K562 (cell line): ENCODE data around the gene SKAP2. TPM values are rescaled to one million over a fixed set of nuclear protein-coding genes. Genes with fewer than 3 reads are reported as not detected.
A peak's percentile ranks its signal among the peaks of the same experiment; 100 is the strongest.

ENCODE experiments used
- ATAC-seq: fragments of 200-7000 bp; cut with Tn5 transposase; 3 replicates; pipeline ENCODE4 v1.9.1; 2020; ENCODE audit warnings: moderate library complexity
- BruUV-seq: library from RNA; stranded (reverse); fragments of 400-500 nt; replicated peaks from 2 replicates; lab custom pipeline; 2021; lab: Mats Ljungman, UMichigan
- CTCF ChIA-PET: fragments of 300-600 bp; formaldehyde crosslinking; extraction: SDS; loops from one replicate; lab custom pipeline; 2021; ENCODE audit warnings: low intra/inter-chr PET ratio; lab: Yijun Ruan, JAX
- POLR2A ChIA-PET: fragments of 300-600, 350-650 bp; sonication (Branson Sonifier 250); formaldehyde crosslinking; extraction: SDS; loops from one replicate; lab custom pipeline; 2021; ENCODE audit warnings: antibody characterized with exemption, inconsistent platforms; lab: Yijun Ruan, JAX
- DNase-seq, 4 experiments: peaks; one replicate each; pipeline versions ENCODE4 v3.0.0 to v3.0.0-alpha.2; 2011 to 2018; ENCODE audit warnings: low spot score in 3 of 4, mixed read lengths in 3 of 4; ENCODE audit errors: extremely low read depth in 1 of 4
- FAIRE-seq: peaks from 2 replicates; lab custom pipeline; 2011; peaks lifted over from hg19 to GRCh38; lab: Jason Lieb, UNC
- H2AFZ ChIP-seq: 2 replicates; pipeline ENCODE4 v1.6.0; 2011; ENCODE audit warnings: low read depth, low read length, control low read depth, inconsistent platforms
- H3K27ac ChIP-seq: fragments of 200-600 bp; 3 replicates; pipeline ENCODE4 v1.8.0; 2011; ENCODE audit warnings: low read depth, mild to moderate bottlenecking, control low read depth, inconsistent platforms, low read length, moderate library complexity, mixed read lengths; ENCODE audit errors: extremely low read depth
- H3K27me3 ChIP-seq, 2 experiments: fragments of 300-600 bp in 1 of 2; 2 replicates in 1 of 2; 3 replicates in 1 of 2; pipeline versions ENCODE4 v1.6.0 to v1.8.0; 2011; ENCODE audit warnings: inconsistent platforms in 2 of 2, low read length in 2 of 2, mild to moderate bottlenecking in 1 of 2, mixed read lengths in 1 of 2, moderate library complexity in 1 of 2; ENCODE audit not compliant: control insufficient read depth in 2 of 2, insufficient read depth in 2 of 2
- H3K36me3 ChIP-seq: fragments of 300-600 bp; 3 replicates; pipeline ENCODE4 v1.8.0; 2011; ENCODE audit warnings: mild to moderate bottlenecking, low read length, inconsistent platforms; ENCODE audit not compliant: control insufficient read depth, insufficient read depth
- H3K4me1 ChIP-seq, 2 experiments: fragments of 200-600 bp in 1 of 2; replicated peaks in 1 of 2; 2 replicates in 1 of 2; 3 replicates in 1 of 2; pipeline versions ENCODE4 v1.5.1 to v1.8.0; 2011; ENCODE audit warnings: inconsistent platforms in 2 of 2, low read length in 2 of 2, mild to moderate bottlenecking in 1 of 2, mixed read lengths in 1 of 2, moderate library complexity in 1 of 2; ENCODE audit not compliant: control insufficient read depth in 2 of 2, insufficient read depth in 2 of 2
- H3K4me2 ChIP-seq: 2 replicates; pipeline ENCODE4 v1.6.1; 2011; ENCODE audit warnings: low read length, control low read depth, inconsistent platforms, mixed read lengths; ENCODE audit not compliant: insufficient read depth
- H3K4me3 ChIP-seq: fragments of 200-600 bp; sonication (generic), shearing (Covaris generic); 2 replicates; pipeline ENCODE4 v1.5.1; 2016; ENCODE audit warnings: control low read depth, inconsistent platforms
- H3K79me2 ChIP-seq: fragments of 200-600 bp; 3 replicates; pipeline ENCODE4 v1.8.0; 2011; ENCODE audit warnings: low read length, inconsistent platforms; ENCODE audit not compliant: control insufficient read depth, insufficient read depth
- H3K9ac ChIP-seq, 2 experiments: 2 replicates each; pipeline versions ENCODE4 v1.6.0 to v1.6.1; 2011; ENCODE audit warnings: low read depth in 2 of 2, low read length in 2 of 2, control low read depth in 1 of 2, inconsistent platforms in 1 of 2, mild to moderate bottlenecking in 1 of 2, mixed read lengths in 1 of 2; ENCODE audit not compliant: insufficient read depth in 1 of 2
- H3K9me1 ChIP-seq: one replicate; pipeline ENCODE4 v1.6.0; 2011; ENCODE audit warnings: inconsistent platforms, mild to moderate bottlenecking, low read length, moderate library complexity; ENCODE audit not compliant: control insufficient read depth, insufficient read depth
- H3K9me3 ChIP-seq: replicated peaks from 2 replicates; pipeline ENCODE4 v1.5.1; 2011; ENCODE audit warnings: low read depth, low read length, inconsistent platforms; ENCODE audit not compliant: control insufficient read depth, insufficient read depth
- H4K20me1 ChIP-seq: replicated peaks from 2 replicates; pipeline ENCODE4 v1.6.1; 2011; ENCODE audit warnings: low read length, inconsistent platforms, mixed read lengths; ENCODE audit not compliant: control insufficient read depth, insufficient read depth
- ATF7 ChIP-seq: fragments of 450-650 bp; IDR thresholded peaks from 2 replicates; pipeline ENCODE4 v1.7.1; 2014; ENCODE audit warnings: mild to moderate bottlenecking, moderate library complexity
- DIDO1 ChIP-seq: fragments of 450-650 bp; IDR thresholded peaks from 2 replicates; pipeline ENCODE4 v1.6.1; 2016; ENCODE audit warnings: low read depth, missing biosample characterization, missing genetic modification characterization
- FOXK2 ChIP-seq, 2 experiments: fragments of 450-650 bp; IDR thresholded peaks in 1 of 2; conservative IDR thresholded peaks in 1 of 2; 2 replicates each; pipeline ENCODE4 v1.6.1; 2016; ENCODE audit warnings: low read depth in 2 of 2, mild to moderate bottlenecking in 1 of 2
- HMGN3 ChIP-seq: IDR thresholded peaks from 2 replicates; pipeline ENCODE4 v1.6.1; 2011; ENCODE audit warnings: borderline replicate concordance, low read depth, mild to moderate bottlenecking, mixed read lengths, low read length; ENCODE audit not compliant: insufficient read length; ENCODE audit errors: extremely low read depth
- MYBL2 ChIP-seq, 2 experiments: fragments of 450-650 bp in 1 of 2; sonication (generic) in 1 of 2; formaldehyde crosslinking in 1 of 2; IDR thresholded peaks; 2 replicates each; pipeline versions ENCODE4 v1.6.1 to v1.8.1; 2017 to 2022; ENCODE audit warnings: borderline replicate concordance in 1 of 2, inconsistent platforms in 1 of 2, low read depth in 1 of 2, mild to moderate bottlenecking in 1 of 2, missing genetic modification reagents in 1 of 2, moderate library complexity in 1 of 2
- MYNN ChIP-seq, 2 experiments: sonication (generic); formaldehyde crosslinking in 1 of 2; IDR thresholded peaks; 2 replicates each; pipeline versions ENCODE4 v1.5.0 to v1.6.1; 2016 to 2020; ENCODE audit warnings: antibody characterized with exemption in 1 of 2, missing genetic modification reagents in 1 of 2
- NFRKB ChIP-seq: fragments of 450-650 bp; IDR thresholded peaks from 2 replicates; pipeline ENCODE4 v1.6.1; 2016; ENCODE audit warnings: low read depth
- PHB2 ChIP-seq: fragments of 450-650 bp; IDR thresholded peaks from 2 replicates; pipeline ENCODE4 v1.6.1; 2017; ENCODE audit warnings: low read depth
- SIN3A ChIP-seq, 2 experiments: fragments of 150-350 bp in 1 of 2; IDR thresholded peaks; 2 replicates each; pipeline ENCODE4 v1.6.1; 2011 to 2016; ENCODE audit warnings: borderline replicate concordance in 2 of 2, low read depth in 2 of 2, low read length in 2 of 2, mild to moderate bottlenecking in 2 of 2, moderate library complexity in 2 of 2; ENCODE audit not compliant: control insufficient read depth in 1 of 2
- STAT5B ChIP-seq: fragments of 250-450 bp; sonication (Bioruptor Pico); IDR thresholded peaks from 2 replicates; pipeline ENCODE4 v1.8.0; 2021; ENCODE audit warnings: mild to moderate bottlenecking, inconsistent platforms
- ZEB2 ChIP-seq: fragments of 450-650 bp; IDR thresholded peaks from 2 replicates; pipeline ENCODE4 v1.6.1; 2016
- ZNF184 ChIP-seq: sonication (generic); formaldehyde crosslinking; IDR thresholded peaks from 2 replicates; pipeline ENCODE4 v1.5.0; 2020; ENCODE audit warnings: missing genetic modification reagents
- ZNF354B ChIP-seq: fragments of 250-450 bp; sonication (Bioruptor Pico); IDR thresholded peaks from 2 replicates; pipeline ENCODE4 v1.4.0; 2020
- ZNF41 ChIP-seq: fragments of 250-450 bp; sonication (Bioruptor Pico); conservative IDR thresholded peaks from 2 replicates; pipeline ENCODE4 v1.4.0; 2020; ENCODE audit warnings: mild to moderate bottlenecking
- WGBS: fragments of 100-300 bp; shearing (Covaris generic); methylation state at CpG from one replicate; pipeline ENCODE4 v1.1.6; 2016; ENCODE audit warnings: low coverage, mixed read lengths; ENCODE audit not compliant: insufficient coverage; ENCODE audit errors: missing lambda C conversion rate; 5-methylcytosine and 5-hydroxymethylcytosine counted together
- in situ Hi-C: fragments of 300-500 bp; cut with MboI; formaldehyde crosslinking; loops from 4 replicates; pipeline ENCODE4 v1.15.0; 2018; ENCODE audit warnings: inconsistent platforms, mixed read lengths
- intact Hi-C: fragments of 100-400 bp; cut with micrococcal nuclease; formaldehyde crosslinking; loops from 2 replicates; pipeline ENCODE4 v1.14.2; 2022
- polyA plus RNA-seq, 8 experiments: library from polyadenylated mRNA; depleted of rRNA in 4 of 8; stranded (reverse) in 5 of 8; unstranded in 3 of 8; fragments of >200 nt; fragmentation: Nextera tagmentation in 2 of 8; fragmentation: Illumina TruSeq in 1 of 8; extraction: Ambion mirVana in 2 of 8; extraction: Trizol in 1 of 8; gene quantifications; 2 replicates each; pipeline versions ENCODE4 v1.2.1 to v1.2.3, GENCODE V29; 2011 to 2014; ENCODE audit warnings: inconsistent platforms in 1 of 8, missing spikeins in 1 of 8
- total RNA-seq, 7 experiments: library from RNA; depleted of rRNA in 6 of 7; stranded (reverse); fragments of >200 nt in 6 of 7; fragmentation: Illumina TruSeq in 2 of 7; extraction: Trizol in 2 of 7; gene quantifications; 2 replicates each; pipeline versions ENCODE4 v1.2.1 to v1.2.3, GENCODE V29; 2011 to 2021; ENCODE audit warnings: low replicate concordance in 1 of 7
- TF ChIP-seq, protein P1 (sequence below), 2 experiments: IDR thresholded peaks; 2 replicates each; pipeline ENCODE4 v1.6.1; 2011; ENCODE audit warnings: borderline replicate concordance in 1 of 2, control low read depth in 1 of 2, low read depth in 1 of 2, low read length in 1 of 2, mild to moderate bottlenecking in 1 of 2, mixed read lengths in 1 of 2, moderate library complexity in 1 of 2; ENCODE audit not compliant: insufficient read depth in 1 of 2, insufficient read length in 1 of 2, poor library complexity in 1 of 2, severe bottlenecking in 1 of 2; ENCODE audit errors: extremely low read depth in 1 of 2
- TF ChIP-seq, protein P2 (sequence below): fragments of 450-650 bp; IDR thresholded peaks from 2 replicates; pipeline ENCODE4 v1.6.1; 2016

Gene SKAP2
- total and polyA plus RNA-seq, 9 of the 15 experiments (the other 6 are each of a cell fraction or from before 2014, with no cell fraction given): 4.2 to 11.7 (median 8.3) TPM

DNA sequence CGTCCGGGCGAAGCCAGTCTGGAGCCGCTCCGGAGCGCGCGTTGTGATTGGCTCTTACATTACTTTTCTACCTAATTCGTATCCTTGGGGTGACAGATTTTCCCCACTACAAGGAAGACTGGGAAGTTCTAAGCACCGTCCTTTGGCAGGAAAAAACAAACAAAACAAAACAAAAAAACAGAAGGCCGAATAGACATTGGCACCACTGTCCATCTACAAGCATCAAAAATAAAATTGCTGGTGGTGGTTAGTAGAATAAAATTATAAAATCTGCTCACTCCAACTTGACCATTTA lies 651 bp upstream of the SKAP2 start (continued):
- TF ChIP-seq NFRKB: 0 out of 2 replicates have a peak, but pooled peaks have one; percentile 73
- no peak for TF ChIP-seq MYBL2 (IDR thresholded peaks at IDR 0.05; ENCODE audit: low read depth)
- TF ChIP-seq MYBL2 (CRISPR knock-in tag; IDR thresholded peaks at IDR 0.05; ENCODE audit: borderline replicate concordance): no peak
- TF ChIP-seq, protein P1, sequence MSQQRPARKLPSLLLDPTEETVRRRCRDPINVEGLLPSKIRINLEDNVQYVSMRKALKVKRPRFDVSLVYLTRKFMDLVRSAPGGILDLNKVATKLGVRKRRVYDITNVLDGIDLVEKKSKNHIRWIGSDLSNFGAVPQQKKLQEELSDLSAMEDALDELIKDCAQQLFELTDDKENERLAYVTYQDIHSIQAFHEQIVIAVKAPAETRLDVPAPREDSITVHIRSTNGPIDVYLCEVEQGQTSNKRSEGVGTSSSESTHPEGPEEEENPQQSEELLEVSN (IDR thresholded peaks at IDR 0.05; ENCODE audit: borderline replicate concordance in 1 of 2, extremely low read depth in 1 of 2, insufficient read depth in 1 of 2, insufficient read length in 1 of 2, low read depth in 1 of 2, low read length in 1 of 2, poor library complexity in 1 of 2, severe bottlenecking in 1 of 2): peak in 1 of 2 experiments; percentile 6
- 0 out of 4 replicates have a peak, but pooled peaks of 1 of the 2 experiments have one; percentile 5 for TF ChIP-seq FOXK2 (conservative IDR thresholded peaks at IDR 0.05 in 1 of 2, IDR thresholded peaks at IDR 0.05 in 1 of 2; ENCODE audit: low read depth in 2 of 2)

DNA sequence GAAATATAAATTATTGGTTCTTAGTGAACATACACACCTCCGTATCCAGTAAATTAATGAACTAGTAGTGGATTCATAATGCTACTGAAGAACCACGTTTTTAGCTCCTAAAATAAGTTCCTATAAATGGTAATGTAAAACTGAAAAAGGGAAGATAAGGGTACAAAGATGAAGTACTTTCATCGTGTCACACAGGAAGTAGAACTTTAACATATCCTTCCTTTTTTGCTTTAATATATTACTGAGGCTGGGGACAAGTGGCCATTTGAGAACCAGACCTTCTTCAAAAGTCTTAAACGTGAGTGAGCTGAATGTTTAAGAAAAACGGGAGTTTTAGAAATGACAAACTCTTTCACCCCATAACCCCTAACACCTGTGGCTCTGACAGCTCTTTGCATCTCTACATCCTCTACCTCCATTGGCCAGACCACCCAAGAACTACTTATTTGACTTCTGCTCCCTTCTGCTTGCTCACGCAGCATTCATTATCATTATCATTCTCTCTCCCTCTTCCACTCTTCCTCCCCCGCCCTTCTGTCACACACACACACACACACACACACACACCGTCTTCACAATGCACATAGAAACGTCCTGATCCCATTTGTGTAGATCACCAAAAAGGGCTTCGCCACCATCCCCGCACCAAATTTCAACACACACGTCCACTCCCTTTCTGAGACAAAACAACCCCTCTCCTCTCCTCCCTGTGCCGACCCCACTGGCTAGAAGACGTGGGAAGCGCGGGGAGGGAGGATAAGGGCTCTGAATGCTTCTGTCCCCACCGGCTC lies 677 bp downstream of the SKAP2 start:
- in situ Hi-C loops: no loop called here
- Histone ChIP-seq H3K36me3 (no peaks in the 10 kb centered on the region), H3K79me2 (no peaks in the 10 kb centered on the region), H3K27ac (peak overlapping the region; percentile 84), H2AFZ (peak overlapping the region; percentile 98), H3K4me2 (peak overlapping the region; percentile 92), H3K9me1 (no peaks in the 10 kb centered on the region), H4K20me1 (no peaks in the 10 kb centered on the region), H3K9ac (peak overlapping the region; percentile 78 to 94), H3K27me3 (no peaks in the 10 kb centered on the region), H3K9me3 (no peaks in the 10 kb centered on the region), H3K4me3 (peak overlapping the region; percentile 85), H3K4me1 (peaks cover 0 to 7% of the 10 kb centered on the region in 2 experiments; a peak in 1 of 5 replicates)
- TSS peak; percentile 81 for BruUV-seq
- intact Hi-C loops: loop anchor here (5.0 kb wide), 1 partner anchor 299 kb away; no protein-coding TSS in a partner anchor
- FAIRE-seq (peak; percentile 73), ATAC-seq (peak; percentile 31), DNase-seq (peak; percentile 15 to 59 (median 31))
- CTCF ChIA-PET: no interaction called here
- WGBS: 3% methylated on average over 15 of the region's 17 CpGs
- POLR2A ChIA-PET: interaction anchor here (0.7 kb wide), 1 partner anchor 1422 kb away, joined by 4 read pairs; no protein-coding TSS in a partner anchor
- no peak for TF ChIP-seq ZNF354B (CRISPR knock-in tag)
- no peak for TF ChIP-seq HMGN3
- TF ChIP-seq, protein P2, sequence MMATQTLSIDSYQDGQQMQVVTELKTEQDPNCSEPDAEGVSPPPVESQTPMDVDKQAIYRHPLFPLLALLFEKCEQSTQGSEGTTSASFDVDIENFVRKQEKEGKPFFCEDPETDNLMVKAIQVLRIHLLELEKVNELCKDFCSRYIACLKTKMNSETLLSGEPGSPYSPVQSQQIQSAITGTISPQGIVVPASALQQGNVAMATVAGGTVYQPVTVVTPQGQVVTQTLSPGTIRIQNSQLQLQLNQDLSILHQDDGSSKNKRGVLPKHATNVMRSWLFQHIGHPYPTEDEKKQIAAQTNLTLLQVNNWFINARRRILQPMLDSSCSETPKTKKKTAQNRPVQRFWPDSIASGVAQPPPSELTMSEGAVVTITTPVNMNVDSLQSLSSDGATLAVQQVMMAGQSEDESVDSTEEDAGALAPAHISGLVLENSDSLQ: peak; percentile 35
- TF ChIP-seq ZNF184: no peak
- no peak for TF ChIP-seq MYNN (IDR thresholded peaks at IDR 0.05)
- TF ChIP-seq MYNN (CRISPR knock-in tag; IDR thresholded peaks at IDR 0.05): no peak
- 0 out of 2 replicates have a peak, but pooled peaks have one; percentile 48 for TF ChIP-seq PHB2
- peak; percentile 69; the same call in 1 of the 2 replicates for TF ChIP-seq ZEB2
- no peak for TF ChIP-seq ATF7
- TF ChIP-seq ZNF41 (CRISPR knock-in tag): 0 out of 2 replicates have a peak, but pooled peaks have one; percentile 40
- no peak for TF ChIP-seq STAT5B (CRISPR knock-in tag)
- peak; percentile 35; the same call in 1 of the 2 replicates for TF ChIP-seq DIDO1
- TF ChIP-seq SIN3A (IDR thresholded peaks at IDR 0.05; ENCODE audit: borderline replicate concordance in 2 of 2, control insufficient read depth in 1 of 2, low read depth in 2 of 2, low read length in 2 of 2): no peak
